Renal cortex interstitium (tissue), 11 donors: ENCODE results near the gene OR10G2. TPM values are rescaled to one million over a fixed set of nuclear protein-coding genes. Genes with fewer than 3 reads are reported as not detected.
"Not testable (repeated sequence)": the region's sequence is repeated elsewhere in the genome, so short reads cannot be mapped to it uniquely, and the experiment has no call there.

ENCODE experiments used
- DNase-seq, 11 donors: peaks; one replicate each; pipeline ENCODE4 v3.0.0-alpha.2; 2013; ENCODE audit warnings: low read depth in 9 of 11, low spot score in 4 of 11; ENCODE audit errors: extremely low read depth in 1 of 11
- polyA plus RNA-seq, 3 donors: library from polyadenylated mRNA; unstranded; fragments of 120-200 nt; gene quantifications; one replicate each; pipeline ENCODE4 v1.2.1, GENCODE V29; 2013; ENCODE audit not compliant: insufficient read length in 3 of 3

Gene OR10G2
- polyA plus RNA-seq, 3 donors, result not detected

DNA sequence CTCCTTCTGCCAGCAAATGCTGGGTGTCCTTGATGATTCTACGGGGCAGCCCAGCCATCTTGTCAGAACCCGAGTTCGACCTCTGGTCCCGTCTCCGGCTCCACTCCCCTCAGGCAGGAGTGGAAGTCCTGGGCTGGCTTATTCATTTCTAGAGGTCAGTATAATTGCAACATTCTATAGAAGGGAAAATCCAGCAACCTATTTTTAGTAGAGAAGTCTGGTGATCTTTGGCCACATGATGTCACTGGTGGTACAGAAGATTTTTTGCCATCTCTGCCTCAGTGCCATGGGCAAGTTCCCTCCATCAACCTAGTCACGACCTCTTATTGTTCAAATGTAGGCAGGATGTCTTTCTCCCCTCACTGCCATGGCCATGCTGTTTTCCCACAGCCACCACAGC lies 22.4 kb downstream of the OR10G2 start:
- no peak for DNase-seq

DNA sequence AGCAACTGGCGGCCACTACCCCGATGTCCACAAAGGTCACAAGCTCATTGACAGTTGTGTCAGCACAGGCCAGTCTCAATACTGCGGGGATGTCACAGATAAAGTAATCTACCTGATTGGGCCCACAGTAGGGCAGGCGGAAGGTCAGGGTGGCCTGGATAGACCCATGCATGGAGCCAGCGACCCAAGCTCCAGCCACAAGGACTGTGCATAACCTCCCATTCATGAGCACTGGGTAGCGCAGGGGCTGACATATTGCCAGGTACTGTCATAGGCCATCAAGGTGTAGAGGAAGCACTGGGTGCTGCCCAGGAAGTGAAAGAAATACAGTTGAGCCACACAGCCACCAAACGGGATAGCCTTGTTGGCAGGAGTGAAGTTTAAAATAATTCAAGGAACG lies 32.6 kb downstream of the OR10G2 start:
- DNase-seq, result not testable (repeated sequence)

DNA sequence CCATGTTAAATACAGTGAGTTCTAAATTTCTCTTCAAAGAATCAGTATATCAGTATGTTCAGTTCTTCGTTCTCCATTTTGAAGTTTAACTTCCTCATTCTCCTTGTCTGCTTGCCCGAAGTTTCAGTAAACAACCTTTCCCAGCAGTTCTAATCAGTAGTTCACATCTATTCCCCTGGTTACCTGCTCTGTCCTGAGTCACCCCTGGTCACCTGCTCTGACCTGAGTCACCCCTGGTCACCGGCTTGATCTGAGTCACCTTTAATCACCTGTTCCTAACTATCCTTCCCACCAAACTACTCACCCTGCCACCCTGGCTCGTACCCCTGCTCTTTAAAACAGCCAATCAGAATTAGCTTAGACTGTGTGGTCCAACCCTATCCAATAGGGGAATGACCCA lies 45.4 kb downstream of the OR10G2 start:
- DNase-seq, result no peak

Other genes starting within 250 kb of the OR10G2 start
- gene CHD8, start 178.8 kb downstream of the OR10G2 start, polyA plus RNA-seq, result 10 to 100 TPM; 72.1 to 81.9 (median 81.6) TPM
- gene RAB2B, start 158.0 kb downstream of the OR10G2 start, polyA plus RNA-seq, result 10 to 100 TPM; 38.7 to 43.7 (median 42.4) TPM
- gene TOX4, start 157.7 kb downstream of the OR10G2 start, polyA plus RNA-seq, result 10 to 100 TPM; 59.1 to 61.8 (median 61.0) TPM
- 100 to 1,000 TPM in 1 of 3 donors, 10 to 100 TPM in 2; 87.1 to 106 (median 94.4) TPM for gene METTL3, start 123.6 kb downstream of the OR10G2 start, polyA plus RNA-seq
- gene SALL2, start 108.6 kb downstream of the OR10G2 start, polyA plus RNA-seq, result 10 to 100 TPM; 54.7 to 72.9 (median 67.9) TPM
- gene OR10G3, start 54.9 kb downstream of the OR10G2 start, polyA plus RNA-seq, result under 1 TPM in 2 of 3 donors, not detected in 1; 0.08 to 0.11 TPM
- under 1 TPM in 1 of 3 donors, not detected in 2; 0.08 TPM for gene OR4E2, start 18.9 kb upstream of the OR10G2 start, polyA plus RNA-seq
- gene OR4E1, start 38.9 kb upstream of the OR10G2 start, polyA plus RNA-seq, result under 1 TPM in 2 of 3 donors, not detected in 1; 0.05 to 0.06 TPM